GM19463 (cell line): ENCODE results near the gene PCDHGB6.
"Not testable (repeated sequence)": the region's sequence is repeated elsewhere in the genome, so short reads cannot be mapped to it uniquely, and the experiment has no call there.

Experiments
- ATAC-seq: cut with Tn5 transposase; IDR thresholded peaks from one replicate; pipeline ENCODE4 v1.9.1; 2021; ENCODE audit warnings: mild to moderate bottlenecking, moderate library complexity; ENCODE audit not compliant: unreplicated experiment

Gene PCDHGB6

GRCh38 chr5:141417494-141418172 is 9.8 kb downstream of the PCDHGB6 start, which contains the start of gene PCDHGB7:
PCDHGB7 (plus strand) TSS chr5:141417677; CDS start chr5:141417860, 183 bp downstream.
- ATAC-seq: peak; percentile 67

- no peak for ATAC-seq
These were observed 11.5 kb downstream of the PCDHGB6 start for GRCh38 chr5:141419074-141419880.

GRCh38 chr5:141420855-141421488 is 13.2 kb downstream of the PCDHGB6 start, which contains the start of gene PCDHGA11:
PCDHGA11 (plus strand) TSS chr5:141421051; CDS start chr5:141421228, 177 bp downstream.
- peak; percentile 51 for ATAC-seq

- no peak for ATAC-seq
These were observed 13.7 kb downstream of the PCDHGB6 start for GRCh38 chr5:141421489-141421855.

GRCh38 chr5:141422742-141423291 is 15.0 kb downstream of the PCDHGB6 start:
- ATAC-seq: no peak

GRCh38 chr5:141427783-141428426 is 20.1 kb downstream of the PCDHGB6 start:
- no peak for ATAC-seq

- peak; percentile 93 for ATAC-seq
These were observed 22.7 kb downstream of the PCDHGB6 start, which contains the start of gene PCDHGA12 for GRCh38 chr5:141430332-141431113. PCDHGA12 (plus strand) TSS chr5:141430507; CDS start chr5:141430760, 253 bp downstream.

- ATAC-seq: peak; percentile 43
These were observed 23.5 kb downstream of the PCDHGB6 start for GRCh38 chr5:141431286-141431685.

- not testable (repeated sequence) for ATAC-seq
These were observed 24.5 kb downstream of the PCDHGB6 start for GRCh38 chr5:141432308-141432707.

GRCh38 chr5:141432726-141433125 is 24.9 kb downstream of the PCDHGB6 start:
- ATAC-seq: not testable (repeated sequence)

GRCh38 chr5:141434006-141434405 is 26.2 kb downstream of the PCDHGB6 start:
- ATAC-seq: no peak

- ATAC-seq: no peak
These were observed 29.4 kb downstream of the PCDHGB6 start for GRCh38 chr5:141437221-141437620.

- ATAC-seq: no peak
These were observed 31.8 kb downstream of the PCDHGB6 start for GRCh38 chr5:141439411-141440141.

GRCh38 chr5:141440341-141440740 is 32.5 kb downstream of the PCDHGB6 start:
- ATAC-seq: no peak

- ATAC-seq: no peak
These were observed 33.9 kb downstream of the PCDHGB6 start for GRCh38 chr5:141441571-141442170.
